Endothelial cell of umbilical vein (primary cell): ENCODE measurements around the gene B3GALT6. TPM values are rescaled to one million over a fixed set of nuclear protein-coding genes. Genes with fewer than 3 reads are reported as not detected.
"Not testable (repeated sequence)": the region's sequence is repeated elsewhere in the genome, so short reads cannot be mapped to it uniquely, and the experiment has no call there.

Experiments used
- BruUV-seq: library from RNA; stranded (reverse); fragments of 400-500 nt; replicated peaks from 2 replicates; lab custom pipeline; 2021; lab: Mats Ljungman, UMichigan
- CTCF ChIA-PET: fragments of 300-600, 350-600 bp; sonication (Branson Sonifier 250); formaldehyde crosslinking; loops from one replicate; lab custom pipeline; 2021; ENCODE audit warnings: antibody characterized with exemption, inconsistent platforms; lab: Charles Lee
- POLR2A ChIA-PET: fragments of 300-600, 350-600 bp; sonication (Branson Sonifier 250); formaldehyde crosslinking; loops from one replicate; lab custom pipeline; 2021; ENCODE audit warnings: antibody characterized with exemption, inconsistent platforms; lab: Charles Lee
- DNase-seq: peaks from one replicate; pipeline ENCODE4 v3.0.0-alpha.2; 2011; ENCODE audit warnings: low read depth, low spot score
- FAIRE-seq: peaks from 2 replicates; lab custom pipeline; 2011; peaks lifted over from hg19 to GRCh38; lab: Jason Lieb, UNC
- H2AFZ ChIP-seq: 2 replicates; pipeline ENCODE4 v1.6.0; 2012; ENCODE audit warnings: low read depth, low read length, control low read depth, inconsistent platforms
- H3K27ac ChIP-seq: 2 replicates; pipeline ENCODE4 v1.5.1; 2011; ENCODE audit warnings: low read depth, mild to moderate bottlenecking, control low read depth, low read length, moderate library complexity; ENCODE audit not compliant: insufficient read depth
- H3K27me3 ChIP-seq, 2 experiments: 2 replicates each; pipeline versions ENCODE4 v1.6.0 to v1.6.1; 2011; ENCODE audit warnings: low read length in 2 of 2, mixed read lengths in 1 of 2; ENCODE audit not compliant: control insufficient read depth in 2 of 2, insufficient read depth in 2 of 2
- H3K36me3 ChIP-seq, 2 experiments: 2 replicates in 1 of 2; 3 replicates in 1 of 2; pipeline ENCODE4 v1.5.1; 2011; ENCODE audit warnings: low read length in 2 of 2, mild to moderate bottlenecking in 1 of 2, moderate library complexity in 1 of 2; ENCODE audit not compliant: control insufficient read depth in 2 of 2, insufficient read depth in 2 of 2; ENCODE audit errors: extremely low read depth in 1 of 2
- H3K4me1 ChIP-seq: 3 replicates; pipeline ENCODE4 v1.5.1; 2011; ENCODE audit warnings: mild to moderate bottlenecking, low read length; ENCODE audit not compliant: control insufficient read depth, insufficient read depth; ENCODE audit errors: extremely low read depth
- H3K4me2 ChIP-seq: 2 replicates; pipeline ENCODE4 v1.6.1; 2011; ENCODE audit warnings: low read length, control low read depth, mixed read lengths; ENCODE audit not compliant: insufficient read depth
- H3K4me3 ChIP-seq, 3 experiments: fragments of 200-600 bp in 1 of 3; sonication (generic), shearing (Covaris generic) in 1 of 3; replicated peaks in 1 of 3; 2 replicates each; pipeline ENCODE4 v1.5.1; 2011 to 2016; ENCODE audit warnings: control low read depth in 3 of 3, low read length in 3 of 3, mild to moderate bottlenecking in 2 of 3, inconsistent platforms in 1 of 3, low read depth in 1 of 3, moderate library complexity in 1 of 3; ENCODE audit not compliant: insufficient read depth in 1 of 3
- H3K79me2 ChIP-seq: 2 replicates; pipeline ENCODE4 v1.6.0; 2012; ENCODE audit warnings: low read length, inconsistent platforms; ENCODE audit not compliant: control insufficient read depth, insufficient read depth
- H3K9ac ChIP-seq: replicated peaks from 2 replicates; pipeline ENCODE3; 2011; ENCODE audit warnings: low read length, control low read depth; ENCODE audit not compliant: insufficient read depth; ENCODE audit errors: extremely low read depth
- H3K9me1 ChIP-seq: replicated peaks from 3 replicates; pipeline ENCODE4 v1.6.0; 2011; ENCODE audit warnings: mild to moderate bottlenecking, low read length; ENCODE audit not compliant: control insufficient read depth, insufficient read depth; ENCODE audit errors: extremely low read depth
- H3K9me3 ChIP-seq: replicated peaks from 2 replicates; pipeline ENCODE4 v1.5.1; 2012; ENCODE audit warnings: low read length, inconsistent platforms; ENCODE audit not compliant: control insufficient read depth, insufficient read depth
- H4K20me1 ChIP-seq: replicated peaks from 2 replicates; pipeline ENCODE3; 2011; ENCODE audit warnings: mild to moderate bottlenecking, low read length; ENCODE audit not compliant: control insufficient read depth, insufficient read depth; ENCODE audit errors: extremely low read depth
- CTCF ChIP-seq, 2 donors: IDR thresholded peaks; 1 replicate in 1 of 2; 2 replicates in 1 of 2; pipeline ENCODE4 v1.5.1; 2011; ENCODE audit warnings: low read length in 2 of 2, mild to moderate bottlenecking in 2 of 2, moderate library complexity in 2 of 2, control low read depth in 1 of 2, inconsistent platforms in 1 of 2, low read depth in 1 of 2; ENCODE audit not compliant: insufficient read depth in 1 of 2; ENCODE audit errors: extremely low read depth in 1 of 2
- EZH2 ChIP-seq: IDR thresholded peaks from 2 replicates; pipeline ENCODE4 v1.6.1; 2012; ENCODE audit warnings: borderline replicate concordance, low read depth, mild to moderate bottlenecking, moderate library complexity, low read length, inconsistent platforms; ENCODE audit not compliant: severe bottlenecking
- FOS ChIP-seq: IDR thresholded peaks from 2 replicates; pipeline ENCODE4 v1.6.1; 2011; ENCODE audit warnings: mild to moderate bottlenecking, low read length, moderate library complexity, borderline replicate concordance; ENCODE audit not compliant: insufficient read depth
- GATA2 ChIP-seq: IDR thresholded peaks from 2 replicates; pipeline ENCODE4 v1.7.0; 2011; ENCODE audit warnings: low read depth, mild to moderate bottlenecking, moderate library complexity, mixed read lengths, low read length; ENCODE audit not compliant: insufficient read length, insufficient read depth
- JUN ChIP-seq: IDR thresholded peaks from 2 replicates; pipeline ENCODE4 v1.6.1; 2011; ENCODE audit warnings: borderline replicate concordance, low read depth; ENCODE audit not compliant: insufficient read length, insufficient read depth
- MAX ChIP-seq: IDR thresholded peaks from 2 replicates; pipeline ENCODE4 v1.6.1; 2011; ENCODE audit not compliant: insufficient read depth, insufficient read length
- MYC ChIP-seq: IDR thresholded peaks from one replicate; pipeline ENCODE4 v1.6.1; 2011; ENCODE audit warnings: mild to moderate bottlenecking, low read depth, low read length
- POLR2A ChIP-seq: IDR thresholded peaks from 2 replicates; pipeline ENCODE4 v1.6.1; 2012; ENCODE audit warnings: low read depth, mild to moderate bottlenecking, control low read depth, low read length
- POLR2AphosphoS5 ChIP-seq: IDR thresholded peaks from 2 replicates; pipeline ENCODE4 v1.6.1; 2012; ENCODE audit warnings: low read depth, mild to moderate bottlenecking, control low read depth, low read length, moderate library complexity; ENCODE audit not compliant: insufficient read depth
- dilution Hi-C: fragments of 300-500 bp; cut with MboI; formaldehyde crosslinking; loops from one replicate; pipeline ENCODE4 v1.15.0; 2019; ENCODE audit warnings: low sequenced_read_pairs; ENCODE audit not compliant: extremely low pct_ligation_motif_present
- intact Hi-C: fragments of 100-400 bp; cut with micrococcal nuclease; formaldehyde crosslinking; loops from one replicate; pipeline ENCODE4 v1.10.0; 2022
- polyA plus RNA-seq, 4 experiments: library from polyadenylated mRNA; depleted of rRNA in 3 of 4; stranded (reverse) in 3 of 4; unstranded in 1 of 4; fragments of >200 nt; gene quantifications; 2 replicates each; pipeline versions ENCODE4 v1.2.1 to v1.2.3, GENCODE V29; 2011 to 2012; ENCODE audit warnings: missing spikeins in 1 of 4
- total RNA-seq: library from RNA; stranded (reverse); gene quantifications from 2 replicates; pipeline ENCODE4 v1.2.3, GENCODE V29; 2021

Gene B3GALT6
- total and polyA plus RNA-seq, 2 donors (not counting 3 experiments of a cell fraction or from before 2014, with no cell fraction given) = 24.6 to 34.1 TPM

- no peak overlapping the region for H2AFZ ChIP-seq
- no peak overlapping the region for H3K27ac ChIP-seq
- ChIA-PET POLR2A (no interaction called here), CTCF (interaction anchor here (1.8 kb wide), 1 partner anchor 21 kb away, joined by 5 read pairs; no protein-coding TSS in a partner anchor)
- TF ChIP-seq MAX = no peak
- TF ChIP-seq FOS = no peak
- TF ChIP-seq GATA2 = no peak
- no peak for TF ChIP-seq POLR2AphosphoS5
- no peak for TF ChIP-seq POLR2A
- TF ChIP-seq MYC = no peak
- TF ChIP-seq JUN = no peak
- no peak for TF ChIP-seq CTCF (IDR thresholded peaks at IDR 0.05; ENCODE audit: extremely low read depth in 1 of 2, insufficient read depth in 1 of 2, low read depth in 1 of 2, low read length in 2 of 2)
- TF ChIP-seq EZH2 = no peak
- no peaks in the 10 kb centered on the region for H3K9me1 ChIP-seq
- DNase-seq (no peak), FAIRE-seq (no peak)
- H3K27me3 ChIP-seq = no peaks in the 10 kb centered on the region
- no peak overlapping the region for H3K4me2 ChIP-seq
- intact Hi-C loops = no loop called here
- no peaks in the 10 kb centered on the region for H3K36me3 ChIP-seq
- no peaks in the 10 kb centered on the region for H3K4me1 ChIP-seq
- no peaks in the 10 kb centered on the region for H4K20me1 ChIP-seq
- no peaks in the 10 kb centered on the region for H3K79me2 ChIP-seq
- no TSS peak for BruUV-seq
- H3K9ac ChIP-seq = no peak overlapping the region
- H3K9me3 ChIP-seq = no peaks in the 10 kb centered on the region
- dilution Hi-C loops = no loop called here
- H3K4me3 ChIP-seq = no peak overlapping the region
Measured at GRCh38 chr1:1194723-1195122, 37.3 kb upstream of the B3GALT6 start.

- H3K27ac ChIP-seq, H3K9me1 ChIP-seq, H2AFZ ChIP-seq, H3K4me1 ChIP-seq, intact Hi-C loops, FAIRE-seq, H3K36me3 ChIP-seq, POLR2A ChIA-PET, H3K9me3 ChIP-seq, H3K4me2 ChIP-seq, H3K4me3 ChIP-seq, H3K27me3 ChIP-seq, H3K9ac ChIP-seq, CTCF ChIA-PET, BruUV-seq, dilution Hi-C loops, DNase-seq, H4K20me1 ChIP-seq, H3K79me2 ChIP-seq: not testable (repeated sequence)
Measured at GRCh38 chr1:1195726-1196125, 36.3 kb upstream of the B3GALT6 start.
